AG09309 (cell line): ENCODE results near the gene EFTUD2.

Source experiments
- DNase-seq: peaks from one replicate; pipeline ENCODE4 v3.0.0-alpha.2; 2010; ENCODE audit warnings: low read depth
- H3K4me3 ChIP-seq: 2 replicates; pipeline ENCODE4 v1.5.1; 2011; ENCODE audit warnings: mild to moderate bottlenecking, low read depth, low read length, moderate library complexity; ENCODE audit not compliant: control insufficient read depth
- TF ChIP-seq, protein P1 (sequence below): IDR thresholded peaks from 2 replicates; pipeline ENCODE4 v1.5.1; 2011; ENCODE audit warnings: mild to moderate bottlenecking, low read depth, low read length, inconsistent platforms; ENCODE audit not compliant: insufficient read depth, control insufficient read depth; ENCODE audit errors: missing control alignments

EFTUD2 gene

GRCh38 chr17:44925731-44926697 is 26.8 kb upstream of the EFTUD2 start:
- DNase-seq = no peak
- H3K4me3 ChIP-seq = no peak overlapping the region
- TF ChIP-seq, protein P1, sequence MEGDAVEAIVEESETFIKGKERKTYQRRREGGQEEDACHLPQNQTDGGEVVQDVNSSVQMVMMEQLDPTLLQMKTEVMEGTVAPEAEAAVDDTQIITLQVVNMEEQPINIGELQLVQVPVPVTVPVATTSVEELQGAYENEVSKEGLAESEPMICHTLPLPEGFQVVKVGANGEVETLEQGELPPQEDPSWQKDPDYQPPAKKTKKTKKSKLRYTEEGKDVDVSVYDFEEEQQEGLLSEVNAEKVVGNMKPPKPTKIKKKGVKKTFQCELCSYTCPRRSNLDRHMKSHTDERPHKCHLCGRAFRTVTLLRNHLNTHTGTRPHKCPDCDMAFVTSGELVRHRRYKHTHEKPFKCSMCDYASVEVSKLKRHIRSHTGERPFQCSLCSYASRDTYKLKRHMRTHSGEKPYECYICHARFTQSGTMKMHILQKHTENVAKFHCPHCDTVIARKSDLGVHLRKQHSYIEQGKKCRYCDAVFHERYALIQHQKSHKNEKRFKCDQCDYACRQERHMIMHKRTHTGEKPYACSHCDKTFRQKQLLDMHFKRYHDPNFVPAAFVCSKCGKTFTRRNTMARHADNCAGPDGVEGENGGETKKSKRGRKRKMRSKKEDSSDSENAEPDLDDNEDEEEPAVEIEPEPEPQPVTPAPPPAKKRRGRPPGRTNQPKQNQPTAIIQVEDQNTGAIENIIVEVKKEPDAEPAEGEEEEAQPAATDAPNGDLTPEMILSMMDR = no peak

DNA sequence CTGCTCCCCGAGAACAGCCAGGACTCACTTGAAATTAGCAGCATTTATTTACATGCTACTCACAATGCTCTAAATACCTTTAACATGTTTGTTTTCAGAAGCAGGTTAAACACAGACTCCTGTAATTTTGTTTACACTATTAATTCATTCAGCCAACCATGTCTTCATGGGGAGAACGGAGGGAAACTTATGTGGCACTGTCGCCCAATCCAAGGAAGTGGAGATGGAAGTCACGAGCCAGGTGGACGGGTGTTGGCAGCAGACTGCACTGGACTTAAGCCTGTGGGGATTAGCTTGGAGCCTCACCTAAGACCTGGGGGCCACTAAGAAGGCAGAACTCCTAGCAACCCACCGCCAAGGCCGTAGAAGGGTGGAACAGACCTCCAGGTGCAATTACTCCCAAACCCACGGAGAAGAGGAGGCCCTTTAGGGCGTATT is 24.9 kb upstream of the EFTUD2 start:
- no peak for DNase-seq
- TF ChIP-seq, protein P1 = no peak
- H3K4me3 ChIP-seq = no peak overlapping the region

GRCh38 chr17:44922746-44923470 is 23.7 kb upstream of the EFTUD2 start:
- no peak for DNase-seq
- no peak overlapping the region for H3K4me3 ChIP-seq
- TF ChIP-seq, protein P1 = no peak

- no peak for DNase-seq
- TF ChIP-seq, protein P1 = no peak
- no peak overlapping the region for H3K4me3 ChIP-seq
These were observed 22.9 kb upstream of the EFTUD2 start for GRCh38 chr17:44922136-44922535.

GRCh38 chr17:44921122-44921882 is 22.1 kb upstream of the EFTUD2 start:
- no peak overlapping the region for H3K4me3 ChIP-seq
- TF ChIP-seq, protein P1 = no peak

DNA sequence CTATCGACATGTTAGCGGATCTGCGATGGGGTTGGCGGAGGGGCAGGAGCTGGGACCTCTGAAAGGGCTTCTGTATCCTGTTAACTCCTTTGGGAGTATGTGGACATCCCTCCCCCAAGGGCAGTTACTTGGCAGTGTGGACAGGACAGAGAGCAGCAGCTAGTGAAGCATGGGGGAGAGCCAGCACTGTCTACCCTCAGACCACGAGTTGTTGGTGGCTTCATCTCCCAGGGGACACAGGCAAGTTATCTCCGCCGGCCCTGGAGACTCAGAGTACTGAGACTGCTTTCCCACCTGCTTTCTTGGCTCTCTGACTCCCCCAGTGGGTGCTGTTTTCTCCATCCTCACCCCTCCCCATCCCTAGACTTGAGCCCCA is 21.3 kb upstream of the EFTUD2 start:
- DNase-seq = no peak
- H3K4me3 ChIP-seq = no peak overlapping the region
- TF ChIP-seq, protein P1 = no peak

More at GRCh38 chr17:44921122-44921882, 22.1 kb upstream of the EFTUD2 start:
- no peak for DNase-seq
